K562 (cell line): ENCODE measurements around the gene DNAJC12. TPM values are rescaled to one million over a fixed set of nuclear protein-coding genes. Genes with fewer than 3 reads are reported as not detected.
"Not testable (repeated sequence)": the region's sequence is repeated elsewhere in the genome, so short reads cannot be mapped to it uniquely, and the experiment has no call there.

Experiments
- ATAC-seq: fragments of 200-7000 bp; cut with Tn5 transposase; 3 replicates; pipeline ENCODE4 v1.9.1; 2020; ENCODE audit warnings: moderate library complexity
- BruUV-seq: library from RNA; stranded (reverse); fragments of 400-500 nt; replicated peaks from 2 replicates; lab custom pipeline; 2021; lab: Mats Ljungman, UMichigan
- CTCF ChIA-PET: fragments of 300-600 bp; formaldehyde crosslinking; extraction: SDS; loops from one replicate; lab custom pipeline; 2021; ENCODE audit warnings: low intra/inter-chr PET ratio; lab: Yijun Ruan, JAX
- POLR2A ChIA-PET: fragments of 300-600, 350-650 bp; sonication (Branson Sonifier 250); formaldehyde crosslinking; extraction: SDS; loops from one replicate; lab custom pipeline; 2021; ENCODE audit warnings: antibody characterized with exemption, inconsistent platforms; lab: Yijun Ruan, JAX
- DNase-seq, 4 experiments: peaks; one replicate each; pipeline versions ENCODE4 v3.0.0 to v3.0.0-alpha.2; 2011 to 2018; ENCODE audit warnings: low spot score in 3 of 4, mixed read lengths in 3 of 4; ENCODE audit errors: extremely low read depth in 1 of 4
- FAIRE-seq: peaks from 2 replicates; lab custom pipeline; 2011; peaks lifted over from hg19 to GRCh38; lab: Jason Lieb, UNC
- H2AFZ ChIP-seq: 2 replicates; pipeline ENCODE4 v1.6.0; 2011; ENCODE audit warnings: low read depth, low read length, control low read depth, inconsistent platforms
- H3K27ac ChIP-seq: fragments of 200-600 bp; 3 replicates; pipeline ENCODE4 v1.8.0; 2011; ENCODE audit warnings: low read depth, mild to moderate bottlenecking, control low read depth, inconsistent platforms, low read length, moderate library complexity, mixed read lengths; ENCODE audit errors: extremely low read depth
- H3K27me3 ChIP-seq, 2 experiments: fragments of 300-600 bp in 1 of 2; 2 replicates in 1 of 2; 3 replicates in 1 of 2; pipeline versions ENCODE4 v1.6.0 to v1.8.0; 2011; ENCODE audit warnings: inconsistent platforms in 2 of 2, low read length in 2 of 2, mild to moderate bottlenecking in 1 of 2, mixed read lengths in 1 of 2, moderate library complexity in 1 of 2; ENCODE audit not compliant: control insufficient read depth in 2 of 2, insufficient read depth in 2 of 2
- H3K36me3 ChIP-seq: fragments of 300-600 bp; 3 replicates; pipeline ENCODE4 v1.8.0; 2011; ENCODE audit warnings: mild to moderate bottlenecking, low read length, inconsistent platforms; ENCODE audit not compliant: control insufficient read depth, insufficient read depth
- H3K4me1 ChIP-seq, 2 experiments: fragments of 200-600 bp in 1 of 2; replicated peaks in 1 of 2; 2 replicates in 1 of 2; 3 replicates in 1 of 2; pipeline versions ENCODE4 v1.5.1 to v1.8.0; 2011; ENCODE audit warnings: inconsistent platforms in 2 of 2, low read length in 2 of 2, mild to moderate bottlenecking in 1 of 2, mixed read lengths in 1 of 2, moderate library complexity in 1 of 2; ENCODE audit not compliant: control insufficient read depth in 2 of 2, insufficient read depth in 2 of 2
- H3K4me2 ChIP-seq: 2 replicates; pipeline ENCODE4 v1.6.1; 2011; ENCODE audit warnings: low read length, control low read depth, inconsistent platforms, mixed read lengths; ENCODE audit not compliant: insufficient read depth
- H3K4me3 ChIP-seq: fragments of 200-600 bp; sonication (generic), shearing (Covaris generic); 2 replicates; pipeline ENCODE4 v1.5.1; 2016; ENCODE audit warnings: control low read depth, inconsistent platforms
- H3K79me2 ChIP-seq: fragments of 200-600 bp; 3 replicates; pipeline ENCODE4 v1.8.0; 2011; ENCODE audit warnings: low read length, inconsistent platforms; ENCODE audit not compliant: control insufficient read depth, insufficient read depth
- H3K9ac ChIP-seq, 2 experiments: 2 replicates each; pipeline versions ENCODE4 v1.6.0 to v1.6.1; 2011; ENCODE audit warnings: low read depth in 2 of 2, low read length in 2 of 2, control low read depth in 1 of 2, inconsistent platforms in 1 of 2, mild to moderate bottlenecking in 1 of 2, mixed read lengths in 1 of 2; ENCODE audit not compliant: insufficient read depth in 1 of 2
- H3K9me1 ChIP-seq: one replicate; pipeline ENCODE4 v1.6.0; 2011; ENCODE audit warnings: inconsistent platforms, mild to moderate bottlenecking, low read length, moderate library complexity; ENCODE audit not compliant: control insufficient read depth, insufficient read depth
- H3K9me3 ChIP-seq: replicated peaks from 2 replicates; pipeline ENCODE4 v1.5.1; 2011; ENCODE audit warnings: low read depth, low read length, inconsistent platforms; ENCODE audit not compliant: control insufficient read depth, insufficient read depth
- H4K20me1 ChIP-seq: replicated peaks from 2 replicates; pipeline ENCODE4 v1.6.1; 2011; ENCODE audit warnings: low read length, inconsistent platforms, mixed read lengths; ENCODE audit not compliant: control insufficient read depth, insufficient read depth
- SMARCA4 ChIP-seq: fragments of 450-650 bp; IDR thresholded peaks from 2 replicates; pipeline ENCODE4 v1.6.1; 2016
- WGBS: fragments of 100-300 bp; shearing (Covaris generic); methylation state at CpG from one replicate; pipeline ENCODE4 v1.1.6; 2016; ENCODE audit warnings: low coverage, mixed read lengths; ENCODE audit not compliant: insufficient coverage; ENCODE audit errors: missing lambda C conversion rate; 5-methylcytosine and 5-hydroxymethylcytosine counted together
- in situ Hi-C: fragments of 300-500 bp; cut with MboI; formaldehyde crosslinking; loops from 4 replicates; pipeline ENCODE4 v1.15.0; 2018; ENCODE audit warnings: inconsistent platforms, mixed read lengths
- intact Hi-C: fragments of 100-400 bp; cut with micrococcal nuclease; formaldehyde crosslinking; loops from 2 replicates; pipeline ENCODE4 v1.14.2; 2022
- polyA plus RNA-seq, 8 experiments: library from polyadenylated mRNA; depleted of rRNA in 4 of 8; stranded (reverse) in 5 of 8; unstranded in 3 of 8; fragments of >200 nt; fragmentation: Nextera tagmentation in 2 of 8; fragmentation: Illumina TruSeq in 1 of 8; extraction: Ambion mirVana in 2 of 8; extraction: Trizol in 1 of 8; gene quantifications; 2 replicates each; pipeline versions ENCODE4 v1.2.1 to v1.2.3, GENCODE V29; 2011 to 2014; ENCODE audit warnings: inconsistent platforms in 1 of 8, missing spikeins in 1 of 8
- total RNA-seq, 7 experiments: library from RNA; depleted of rRNA in 6 of 7; stranded (reverse); fragments of >200 nt in 6 of 7; fragmentation: Illumina TruSeq in 2 of 7; extraction: Trizol in 2 of 7; gene quantifications; 2 replicates each; pipeline versions ENCODE4 v1.2.1 to v1.2.3, GENCODE V29; 2011 to 2021; ENCODE audit warnings: low replicate concordance in 1 of 7
- TF ChIP-seq, protein P1 (sequence below), 2 experiments: fragments of 450-650 bp; IDR thresholded peaks; 2 replicates each; pipeline ENCODE4 v1.6.1; 2016
- TF ChIP-seq, protein P2 (sequence below): fragments of 450-650 bp; IDR thresholded peaks from 2 replicates; pipeline ENCODE4 v1.6.1; 2017; ENCODE audit warnings: antibody characterized with exemption, mild to moderate bottlenecking
- TF ChIP-seq, protein P3 (sequence below), 2 experiments: fragments of 450-650 bp; conservative IDR thresholded peaks; 2 replicates each; pipeline ENCODE4 v1.6.1; 2017; ENCODE audit warnings: mild to moderate bottlenecking in 2 of 2, moderate library complexity in 2 of 2
- TF ChIP-seq, protein P4 (sequence below), 2 experiments: fragments of 450-650 bp in 1 of 2; sonication (generic) in 1 of 2; formaldehyde crosslinking in 1 of 2; IDR thresholded peaks in 1 of 2; conservative IDR thresholded peaks in 1 of 2; 2 replicates each; pipeline versions ENCODE4 v1.6.1 to v1.8.1; 2016 to 2023; ENCODE audit warnings: mild to moderate bottlenecking in 2 of 2, moderate library complexity in 2 of 2, inconsistent platforms in 1 of 2, missing genetic modification reagents in 1 of 2

DNAJC12 gene
- total and polyA plus RNA-seq, 9 of the 15 experiments (the other 6 are each of a cell fraction or from before 2014, with no cell fraction given), result 7.4 to 95.9 (median 68.5) TPM

DNA sequence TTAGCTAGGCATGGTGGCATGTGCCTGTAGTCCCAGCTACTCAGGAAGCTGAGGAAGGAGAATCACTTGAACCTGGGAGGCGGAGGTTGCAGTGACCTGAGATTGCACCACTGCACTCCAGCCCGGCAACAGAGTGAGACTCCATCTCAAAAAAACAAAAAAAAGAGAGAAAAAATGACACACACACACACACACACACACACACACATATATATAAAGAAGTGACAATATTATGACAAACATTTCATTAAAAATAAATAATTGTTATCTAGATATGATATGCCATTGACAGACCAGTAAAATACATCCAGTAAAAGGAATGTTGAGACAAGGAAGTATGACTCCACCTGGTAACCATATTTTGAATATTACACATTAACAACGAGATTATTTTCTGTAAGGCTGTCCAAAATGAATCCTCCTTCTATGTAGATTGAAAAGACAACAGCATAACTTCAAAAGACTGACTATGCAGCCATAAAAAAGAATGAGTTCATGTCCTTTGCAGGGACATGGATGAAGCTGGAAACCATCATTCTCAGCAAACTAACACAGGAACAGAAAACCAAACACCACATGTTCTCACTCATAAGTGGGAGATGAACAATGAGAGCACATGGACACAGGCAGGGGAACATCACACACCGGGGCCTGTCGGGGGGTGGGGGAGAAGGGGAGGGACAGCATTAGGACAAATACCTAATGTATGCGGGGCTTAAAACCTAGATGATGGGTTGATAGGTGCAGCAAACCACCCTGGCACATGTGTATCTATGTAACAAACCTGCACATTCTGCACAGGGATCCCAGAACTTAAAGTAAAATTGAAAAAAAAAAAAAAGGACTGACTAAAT lies 2.2 kb downstream of the DNAJC12 start:
- CTCF ChIA-PET, in situ Hi-C loops, H3K27me3 ChIP-seq, H3K9me1 ChIP-seq, FAIRE-seq, H3K9me3 ChIP-seq, H3K36me3 ChIP-seq, H4K20me1 ChIP-seq, H3K4me1 ChIP-seq, BruUV-seq: not testable (repeated sequence)
- Histone ChIP-seq H3K9ac (peak overlapping the region in 1 of 2 experiments; percentile 58; a peak in 2 of 4 replicates), H3K4me3 (peak overlapping the region; percentile 23), H3K27ac (peak overlapping the region; percentile 43; the same call in 2 of the 3 replicates), H3K4me2 (peak overlapping the region; percentile 59), H2AFZ (peak overlapping the region; percentile 78), H3K79me2 (peaks cover 52% of the 10 kb centered on the region)
- DNase-seq (peak in 1 of 4 experiments; percentile 40), ATAC-seq (peak; percentile 37)
- 18% methylated on average over 4 of the region's 6 CpGs for WGBS
- intact Hi-C loops, result loop anchor here (2.0 kb wide), 1 partner anchor 47 kb away; no protein-coding TSS in a partner anchor
- POLR2A ChIA-PET, result interaction anchor here (0.6 to 0.8 kb wide), 2 partner anchors 50 to 1765 kb away, joined by 3 to 4 read pairs; no protein-coding TSS in a partner anchor
- TF ChIP-seq, protein P1, sequence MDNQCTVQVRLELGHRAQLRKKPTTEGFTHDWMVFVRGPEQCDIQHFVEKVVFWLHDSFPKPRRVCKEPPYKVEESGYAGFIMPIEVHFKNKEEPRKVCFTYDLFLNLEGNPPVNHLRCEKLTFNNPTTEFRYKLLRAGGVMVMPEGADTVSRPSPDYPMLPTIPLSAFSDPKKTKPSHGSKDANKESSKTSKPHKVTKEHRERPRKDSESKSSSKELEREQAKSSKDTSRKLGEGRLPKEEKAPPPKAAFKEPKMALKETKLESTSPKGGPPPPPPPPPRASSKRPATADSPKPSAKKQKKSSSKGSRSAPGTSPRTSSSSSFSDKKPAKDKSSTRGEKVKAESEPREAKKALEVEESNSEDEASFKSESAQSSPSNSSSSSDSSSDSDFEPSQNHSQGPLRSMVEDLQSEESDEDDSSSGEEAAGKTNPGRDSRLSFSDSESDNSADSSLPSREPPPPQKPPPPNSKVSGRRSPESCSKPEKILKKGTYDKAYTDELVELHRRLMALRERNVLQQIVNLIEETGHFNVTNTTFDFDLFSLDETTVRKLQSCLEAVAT (IDR thresholded peaks at IDR 0.05), result 0 out of 4 replicates have a peak, but pooled peaks of 1 of the 2 experiments have one; percentile 27
- TF ChIP-seq, protein P2, sequence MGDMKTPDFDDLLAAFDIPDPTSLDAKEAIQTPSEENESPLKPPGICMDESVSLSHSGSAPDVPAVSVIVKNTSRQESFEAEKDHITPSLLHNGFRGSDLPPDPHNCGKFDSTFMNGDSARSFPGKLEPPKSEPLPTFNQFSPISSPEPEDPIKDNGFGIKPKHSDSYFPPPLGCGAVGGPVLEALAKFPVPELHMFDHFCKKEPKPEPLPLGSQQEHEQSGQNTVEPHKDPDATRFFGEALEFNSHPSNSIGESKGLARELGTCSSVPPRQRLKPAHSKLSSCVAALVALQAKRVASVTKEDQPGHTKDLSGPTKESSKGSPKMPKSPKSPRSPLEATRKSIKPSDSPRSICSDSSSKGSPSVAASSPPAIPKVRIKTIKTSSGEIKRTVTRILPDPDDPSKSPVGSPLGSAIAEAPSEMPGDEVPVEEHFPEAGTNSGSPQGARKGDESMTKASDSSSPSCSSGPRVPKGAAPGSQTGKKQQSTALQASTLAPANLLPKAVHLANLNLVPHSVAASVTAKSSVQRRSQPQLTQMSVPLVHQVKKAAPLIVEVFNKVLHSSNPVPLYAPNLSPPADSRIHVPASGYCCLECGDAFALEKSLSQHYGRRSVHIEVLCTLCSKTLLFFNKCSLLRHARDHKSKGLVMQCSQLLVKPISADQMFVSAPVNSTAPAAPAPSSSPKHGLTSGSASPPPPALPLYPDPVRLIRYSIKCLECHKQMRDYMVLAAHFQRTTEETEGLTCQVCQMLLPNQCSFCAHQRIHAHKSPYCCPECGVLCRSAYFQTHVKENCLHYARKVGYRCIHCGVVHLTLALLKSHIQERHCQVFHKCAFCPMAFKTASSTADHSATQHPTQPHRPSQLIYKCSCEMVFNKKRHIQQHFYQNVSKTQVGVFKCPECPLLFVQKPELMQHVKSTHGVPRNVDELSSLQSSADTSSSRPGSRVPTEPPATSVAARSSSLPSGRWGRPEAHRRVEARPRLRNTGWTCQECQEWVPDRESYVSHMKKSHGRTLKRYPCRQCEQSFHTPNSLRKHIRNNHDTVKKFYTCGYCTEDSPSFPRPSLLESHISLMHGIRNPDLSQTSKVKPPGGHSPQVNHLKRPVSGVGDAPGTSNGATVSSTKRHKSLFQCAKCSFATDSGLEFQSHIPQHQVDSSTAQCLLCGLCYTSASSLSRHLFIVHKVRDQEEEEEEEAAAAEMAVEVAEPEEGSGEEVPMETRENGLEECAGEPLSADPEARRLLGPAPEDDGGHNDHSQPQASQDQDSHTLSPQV, result peak; percentile 36; the same call in 1 of the 2 replicates
- TF ChIP-seq, protein P3, sequence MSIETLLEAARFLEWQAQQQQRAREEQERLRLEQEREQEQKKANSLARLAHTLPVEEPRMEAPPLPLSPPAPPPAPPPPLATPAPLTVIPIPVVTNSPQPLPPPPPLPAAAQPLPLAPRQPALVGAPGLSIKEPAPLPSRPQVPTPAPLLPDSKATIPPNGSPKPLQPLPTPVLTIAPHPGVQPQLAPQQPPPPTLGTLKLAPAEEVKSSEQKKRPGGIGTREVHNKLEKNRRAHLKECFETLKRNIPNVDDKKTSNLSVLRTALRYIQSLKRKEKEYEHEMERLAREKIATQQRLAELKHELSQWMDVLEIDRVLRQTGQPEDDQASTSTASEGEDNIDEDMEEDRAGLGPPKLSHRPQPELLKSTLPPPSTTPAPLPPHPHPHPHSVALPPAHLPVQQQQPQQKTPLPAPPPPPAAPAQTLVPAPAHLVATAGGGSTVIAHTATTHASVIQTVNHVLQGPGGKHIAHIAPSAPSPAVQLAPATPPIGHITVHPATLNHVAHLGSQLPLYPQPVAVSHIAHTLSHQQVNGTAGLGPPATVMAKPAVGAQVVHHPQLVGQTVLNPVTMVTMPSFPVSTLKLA (conservative IDR thresholded peaks at IDR 0.05), result peak; percentile 59 to 70; a peak in 3 of 4 replicates
- TF ChIP-seq, protein P4, sequence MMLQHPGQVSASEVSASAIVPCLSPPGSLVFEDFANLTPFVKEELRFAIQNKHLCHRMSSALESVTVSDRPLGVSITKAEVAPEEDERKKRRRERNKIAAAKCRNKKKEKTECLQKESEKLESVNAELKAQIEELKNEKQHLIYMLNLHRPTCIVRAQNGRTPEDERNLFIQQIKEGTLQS (IDR thresholded peaks at IDR 0.05), result 0 out of 2 replicates have a peak, but pooled peaks have one; percentile 6
- TF ChIP-seq, protein P4 (CRISPR knock-in tag; conservative IDR thresholded peaks at IDR 0.05), result not testable (repeated sequence)
- TF ChIP-seq SMARCA4, result peak; percentile 8; the same call in 1 of the 2 replicates
